ENCODE measurements around the gene ABCC6.
"Not testable (repeated sequence)": the region's sequence is repeated elsewhere in the genome, so short reads cannot be mapped to it uniquely, and the experiment has no call there.

Gene ABCC6

DNA sequence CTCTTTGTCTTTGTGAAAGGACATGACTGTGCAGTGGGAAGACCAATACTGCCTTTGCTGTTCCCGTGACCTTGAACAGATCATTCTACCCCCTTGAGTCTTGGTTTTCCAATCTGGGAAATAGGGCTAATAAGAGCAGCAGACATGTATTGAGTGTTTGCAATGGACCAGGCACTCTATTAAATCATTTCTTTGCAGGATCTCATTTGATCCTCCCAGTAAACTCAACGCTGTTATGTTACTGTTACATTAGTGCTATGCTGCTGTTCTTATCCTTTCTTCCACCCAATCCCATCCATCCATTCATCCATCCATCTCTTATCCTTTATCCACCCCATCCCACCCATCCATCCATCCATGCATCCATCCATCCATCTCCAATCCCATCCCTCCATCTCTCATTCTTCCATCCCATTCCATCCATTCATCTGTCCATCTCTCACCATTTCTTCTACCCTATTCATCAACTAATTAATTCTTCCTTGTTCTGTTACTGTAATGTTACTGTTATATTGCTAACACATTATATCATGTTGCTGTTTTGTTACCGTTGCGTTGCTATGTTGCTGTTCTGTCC, 65.1 kb downstream of the ABCC6 start:
- no peak for DNase-seq

DNA sequence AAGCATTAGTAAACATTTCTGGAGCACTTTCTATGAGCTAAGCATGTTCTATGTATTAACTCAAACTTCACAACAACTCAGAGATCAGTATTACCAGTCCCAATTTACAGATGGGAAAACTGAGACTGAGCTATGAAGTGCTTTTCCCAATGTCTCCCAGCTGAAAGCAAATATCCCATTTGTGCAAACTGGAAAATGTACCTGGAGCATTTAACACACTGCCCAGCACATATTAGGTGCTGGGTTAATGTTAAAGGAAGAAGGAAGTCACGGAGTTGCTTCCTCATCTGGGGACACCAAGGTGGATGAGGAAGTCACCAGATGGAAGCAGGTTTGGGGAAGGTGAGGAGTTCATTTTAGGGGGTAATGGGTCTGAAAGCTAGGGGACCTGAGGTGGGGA, 66.1 kb downstream of the ABCC6 start:
- DNase-seq, result no peak

DNA sequence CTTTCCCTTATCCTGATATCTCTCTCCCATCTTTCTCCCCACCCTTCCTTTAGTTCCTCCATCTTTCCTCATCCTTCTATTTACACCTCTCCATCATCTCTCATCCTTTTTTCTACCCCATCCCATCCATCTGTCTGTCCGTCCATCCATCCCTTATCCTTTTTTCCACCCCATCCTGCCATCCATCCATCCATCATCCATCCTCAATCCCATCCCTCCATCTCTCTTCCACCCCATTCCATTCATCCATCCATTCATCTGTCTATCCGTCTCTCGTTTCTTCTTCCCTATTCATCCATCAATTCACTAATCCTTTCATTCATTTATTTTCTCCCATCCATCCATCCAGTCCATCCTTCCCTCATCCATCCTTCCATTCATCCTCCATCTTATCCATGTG, 68.1 kb downstream of the ABCC6 start:
- DNase-seq, result no peak

DNA sequence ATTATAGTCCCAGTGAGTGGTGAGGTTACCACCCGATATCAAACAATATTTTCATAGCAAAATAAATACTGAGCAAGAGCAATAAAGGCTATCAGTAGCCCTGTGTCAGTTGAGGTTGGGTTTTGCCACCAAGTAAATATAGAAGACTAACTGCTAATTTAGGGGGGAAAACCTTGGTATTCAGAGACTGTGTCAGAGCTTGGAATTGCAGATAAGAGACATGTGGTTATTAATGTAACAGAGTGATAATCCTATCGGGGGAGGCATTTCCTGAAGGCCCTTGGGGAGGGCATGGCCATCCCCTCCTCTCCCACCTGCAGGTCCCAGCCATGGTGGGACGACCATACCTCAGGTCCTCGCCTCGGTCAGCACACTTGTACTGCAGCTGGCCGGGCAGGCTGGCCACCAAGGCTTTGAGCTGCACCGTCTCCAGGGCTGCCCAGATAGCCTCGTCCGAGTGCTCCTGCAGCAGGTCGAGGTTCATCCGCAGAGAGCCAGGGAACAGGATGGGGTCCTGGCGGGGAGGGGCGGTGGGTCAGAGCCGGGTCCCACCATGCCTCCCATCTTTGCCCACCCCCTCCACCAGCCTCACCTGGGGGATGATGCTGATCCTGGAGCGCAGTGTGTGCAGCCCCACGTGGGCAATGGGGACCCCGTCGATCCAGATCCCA, 68.9 kb downstream of the ABCC6 start:
- no peak for DNase-seq

DNA sequence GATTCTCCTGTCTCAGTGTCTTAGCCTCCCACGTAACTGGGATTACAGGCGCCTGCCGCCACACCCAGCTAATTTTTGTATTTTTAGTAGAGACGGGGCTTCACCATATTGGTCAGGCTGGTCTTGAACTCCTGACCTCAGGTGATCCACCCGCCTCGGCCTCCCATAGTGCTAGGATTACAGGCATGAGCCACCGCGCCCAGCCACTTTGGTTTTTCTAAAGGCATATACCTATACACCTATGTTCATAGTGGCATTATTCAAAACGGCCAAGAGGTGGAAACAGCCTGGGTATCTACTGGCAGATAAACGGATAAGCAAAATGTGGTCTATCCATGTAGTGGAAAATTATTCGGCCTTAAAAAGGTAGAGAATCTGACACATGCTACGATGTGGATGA, 70.3 kb downstream of the ABCC6 start:
- DNase-seq, result not testable (repeated sequence)

DNA sequence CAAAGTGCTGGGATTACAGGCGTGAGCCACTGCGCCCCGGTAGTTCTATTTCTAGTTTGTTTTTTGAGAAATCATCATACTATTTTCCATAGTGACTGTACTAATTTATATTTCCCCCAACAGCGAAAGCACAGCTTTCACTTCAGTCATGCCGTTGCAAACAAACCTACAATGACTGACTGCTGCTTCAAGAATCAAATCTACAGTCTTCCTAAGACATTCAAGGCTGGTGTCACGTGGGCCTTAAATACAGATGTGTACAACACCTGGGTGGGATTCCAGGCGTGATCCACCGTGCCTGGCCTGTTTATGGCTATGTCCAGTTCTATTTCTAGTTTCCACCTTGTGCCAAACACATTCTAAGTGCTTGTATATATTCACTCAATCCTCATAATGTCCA, 72.0 kb downstream of the ABCC6 start:
- DNase-seq, result no peak

DNA sequence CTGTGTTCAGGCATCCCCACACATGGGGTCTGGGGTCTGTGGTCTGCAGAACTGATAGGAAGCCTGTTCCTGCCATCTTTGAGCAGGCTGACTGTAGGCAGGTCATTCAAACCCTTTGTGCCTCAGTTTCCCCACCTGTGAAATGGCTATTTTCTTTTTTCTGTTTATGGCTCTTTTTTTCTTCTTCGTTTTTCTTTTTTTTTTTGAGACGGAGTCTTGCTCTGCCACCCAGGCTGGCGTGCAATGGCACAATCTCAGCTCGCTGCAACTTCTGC, 72.5 kb downstream of the ABCC6 start:
- DNase-seq, result no peak

DNA sequence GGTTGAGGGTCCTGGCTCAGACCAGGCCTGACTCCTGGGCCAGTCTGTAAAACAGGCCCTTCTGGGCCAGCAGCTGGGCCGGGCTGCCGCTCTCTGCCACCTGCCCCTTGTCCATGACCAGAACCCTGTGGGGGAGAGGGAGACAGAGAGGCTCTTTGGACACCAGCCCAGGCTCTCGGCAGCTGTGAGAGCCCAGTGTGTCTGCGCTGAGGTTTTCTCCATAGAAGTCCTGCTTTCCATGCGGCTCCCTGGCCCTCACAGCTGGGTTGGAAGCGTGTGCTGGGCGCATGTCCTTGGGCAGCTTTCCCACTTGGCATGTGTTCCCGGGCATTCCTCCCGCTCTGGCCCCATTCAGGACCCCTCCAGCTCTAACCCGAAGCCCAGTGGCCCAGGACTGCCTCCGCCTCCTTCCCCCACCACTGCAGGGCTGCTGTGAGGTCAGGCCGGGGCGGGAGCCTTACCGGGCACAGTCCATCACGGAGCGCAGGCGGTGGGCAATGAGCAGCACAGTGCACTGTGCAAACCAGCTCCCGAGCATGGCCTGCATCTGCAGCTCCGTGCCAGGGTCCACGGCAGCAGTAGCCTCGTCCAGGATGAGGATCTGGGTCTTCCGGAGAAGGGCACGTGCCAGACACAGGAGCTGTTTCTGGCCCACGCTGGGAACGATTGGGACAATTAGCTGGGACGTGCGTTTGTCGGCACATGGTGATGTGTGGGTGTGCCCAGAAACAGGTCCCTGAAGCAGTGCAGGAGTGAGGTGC, 73.0 kb downstream of the ABCC6 start:
- DNase-seq, result no peak

DNA sequence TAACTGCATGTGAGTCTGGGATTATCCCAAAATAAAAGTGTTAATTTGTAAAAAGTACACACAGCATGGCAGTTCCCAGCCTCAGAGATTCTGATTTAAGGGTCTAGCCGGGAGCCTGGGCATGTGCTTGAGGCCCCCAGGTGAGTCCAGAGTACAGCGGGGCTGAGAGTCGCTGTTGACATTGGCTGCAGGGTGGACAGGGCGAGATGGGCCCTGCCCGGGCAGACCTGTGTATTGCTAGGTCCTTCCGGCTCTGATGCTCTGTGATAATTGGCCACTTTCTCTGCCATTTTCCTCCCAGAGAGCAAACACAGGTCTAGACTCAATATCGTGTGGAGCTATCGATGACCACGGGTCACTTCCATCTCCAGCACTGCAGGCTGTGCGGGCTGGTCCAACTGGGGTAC, 73.6 kb downstream of the ABCC6 start:
- DNase-seq, result no peak

DNA sequence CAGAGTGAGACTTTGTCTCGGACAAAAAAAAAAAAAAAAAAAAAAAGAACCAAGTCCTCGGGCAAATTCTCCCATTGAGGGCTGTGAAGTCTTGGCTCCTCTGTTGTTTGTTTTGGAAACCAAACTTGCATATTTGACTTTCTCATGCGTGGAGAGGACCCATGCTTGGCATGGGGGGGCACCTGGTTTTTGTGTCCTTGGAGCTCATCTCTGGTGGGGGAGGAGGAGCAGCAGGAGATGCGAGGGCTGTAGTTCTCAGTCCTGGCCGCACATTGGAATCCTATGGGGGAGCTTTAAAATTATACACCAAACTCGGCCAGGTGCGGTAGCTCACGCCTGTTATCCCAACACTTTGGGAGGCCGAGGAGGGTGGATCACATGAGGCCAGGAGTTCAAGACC, 74.5 kb downstream of the ABCC6 start:
- no peak for DNase-seq

DNA sequence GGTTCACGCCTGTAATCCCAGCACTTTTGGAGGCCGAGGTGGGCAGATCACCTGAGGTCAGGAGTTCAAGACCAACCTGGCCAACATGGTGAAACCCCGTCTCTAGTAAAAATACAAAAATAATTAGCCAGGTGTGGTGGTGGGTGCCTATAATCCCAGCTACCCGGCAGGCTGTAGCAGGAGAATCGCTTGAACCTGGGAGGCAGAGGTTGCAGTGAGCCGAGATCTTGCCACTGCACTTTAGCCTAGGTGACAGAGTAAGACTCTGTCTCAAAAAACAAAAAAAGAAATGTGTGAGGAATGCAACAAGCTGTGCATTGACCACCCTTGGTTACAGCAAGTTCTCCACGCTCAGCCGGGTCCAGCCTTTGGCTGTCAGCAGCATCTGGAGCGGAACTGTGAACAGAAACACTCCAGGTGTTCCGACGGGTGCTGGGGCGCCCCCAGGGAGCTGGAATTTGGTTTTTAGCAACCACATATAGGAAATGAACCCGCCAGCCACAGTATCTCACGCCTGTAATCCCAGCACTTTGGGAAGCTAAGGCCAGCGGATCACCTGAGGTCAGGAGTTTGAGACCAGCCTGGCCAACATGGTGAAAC, 75.2 kb downstream of the ABCC6 start:
- not testable (repeated sequence) for DNase-seq

DNA sequence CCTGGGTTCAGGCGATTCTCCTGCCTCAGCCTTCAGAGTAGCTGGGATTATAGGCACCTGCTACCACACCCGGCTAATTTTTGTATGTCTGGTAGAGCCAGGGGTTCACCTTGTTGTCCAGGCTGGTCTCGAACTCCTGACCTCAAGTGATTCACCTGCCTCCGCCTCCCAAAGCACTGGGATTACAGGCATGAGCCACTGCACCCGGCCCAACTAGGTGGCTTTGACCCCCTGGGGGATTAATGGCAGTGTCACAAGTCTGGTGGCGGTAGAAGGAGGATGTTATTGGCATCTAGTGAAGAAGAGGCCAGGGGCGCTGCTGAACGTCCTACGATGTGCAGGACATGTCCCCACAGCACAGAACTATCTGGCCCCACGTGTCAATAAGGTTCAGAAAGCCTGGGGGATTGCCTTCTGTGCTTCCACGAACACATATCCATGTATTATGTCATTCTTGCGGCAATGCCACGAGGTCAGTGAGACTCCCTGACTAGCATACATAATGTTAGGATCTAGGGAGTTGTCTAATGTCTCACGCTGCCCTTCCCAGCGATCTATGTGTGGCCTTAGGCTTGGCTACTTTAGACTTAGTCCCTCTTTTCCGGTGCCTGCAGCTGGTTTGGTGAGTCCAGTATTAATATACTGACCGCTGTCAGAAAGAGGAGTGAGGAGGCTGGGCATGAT, 75.8 kb downstream of the ABCC6 start:
- no peak for DNase-seq

DNA sequence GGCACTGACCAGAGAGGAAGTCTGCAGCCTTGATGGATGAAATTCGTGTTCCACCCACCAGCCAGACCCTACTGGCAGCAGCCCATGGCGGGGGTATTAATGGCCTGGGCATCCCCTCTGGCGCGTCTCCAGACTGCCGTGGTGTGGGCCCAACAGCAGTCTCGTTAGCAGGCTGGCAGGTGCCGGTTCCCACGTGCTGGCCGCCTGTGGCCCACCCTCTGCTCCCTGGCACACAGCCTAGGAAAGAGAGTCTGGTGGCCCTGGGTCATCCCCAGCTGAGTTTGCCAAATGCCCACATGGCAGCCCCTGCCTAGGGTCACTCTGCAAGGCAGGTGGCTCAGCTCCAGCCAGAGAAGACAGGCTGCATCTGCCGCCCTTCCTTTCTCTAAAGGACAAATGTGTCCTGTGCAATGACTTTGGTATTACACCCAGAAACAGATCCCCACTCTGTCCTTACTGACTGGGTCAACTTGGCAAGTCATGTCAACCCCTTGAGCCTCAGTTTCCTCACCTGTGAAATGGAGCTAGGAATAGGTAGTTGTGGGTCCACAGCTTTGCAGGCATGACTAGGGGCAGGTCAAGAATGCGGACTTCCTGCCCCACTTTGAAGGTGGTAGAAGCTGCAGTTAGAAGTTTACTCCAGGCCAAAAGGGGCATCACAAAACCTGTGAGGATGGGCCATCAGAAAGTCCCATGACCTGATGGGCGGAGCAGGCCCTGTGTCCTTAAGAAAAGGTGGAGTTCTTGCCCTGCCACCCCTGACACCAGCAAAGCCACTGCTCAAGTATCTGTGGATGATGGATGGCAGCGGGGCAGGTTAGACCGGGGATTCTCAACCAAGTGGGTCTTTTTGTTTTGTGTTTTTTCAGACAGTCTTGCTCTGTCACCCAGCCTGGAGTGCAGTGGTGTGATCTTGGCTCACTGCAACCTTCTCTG, 76.6 kb downstream of the ABCC6 start:
- DNase-seq, result no peak

DNA sequence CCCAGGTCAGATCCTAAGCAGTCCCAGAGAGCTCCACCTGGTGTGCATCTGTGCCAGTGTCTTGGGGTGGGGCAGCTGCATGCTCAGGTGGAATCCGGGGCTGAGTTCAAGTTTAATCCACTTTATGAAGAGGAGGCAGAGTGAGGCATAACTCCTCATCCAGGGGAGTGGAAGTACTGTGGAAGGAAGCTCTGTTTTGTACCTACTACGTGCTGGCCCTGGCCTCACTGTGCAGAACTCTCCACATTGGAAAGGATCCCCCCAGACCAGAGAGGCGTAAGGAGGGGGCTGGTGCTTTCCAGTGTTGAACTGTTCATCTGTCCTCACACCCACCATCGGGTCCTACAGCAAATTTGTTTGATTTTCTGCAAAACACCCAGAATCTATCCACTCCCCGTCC, 78.0 kb downstream of the ABCC6 start:
- no peak for DNase-seq

DNA sequence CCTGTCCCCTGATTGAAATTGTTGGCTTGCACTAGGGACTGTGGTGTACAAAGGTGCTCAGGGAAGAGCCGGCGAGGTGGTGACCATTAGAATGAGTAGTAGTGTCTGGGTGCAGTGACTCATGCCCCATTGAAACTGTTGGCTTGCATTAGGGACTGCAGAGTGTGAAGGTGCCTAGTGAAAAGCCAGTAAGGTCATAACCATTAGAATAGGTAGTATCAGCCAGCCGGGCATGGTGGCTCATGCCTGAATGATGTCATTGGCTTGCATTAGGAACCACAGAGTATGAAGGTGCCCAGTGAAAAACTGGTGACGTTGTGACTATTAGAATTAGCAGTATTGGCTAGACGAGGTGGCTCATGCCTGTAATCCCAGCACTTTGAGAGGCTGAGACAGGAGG, 78.9 kb downstream of the ABCC6 start:
- no peak for DNase-seq

DNA sequence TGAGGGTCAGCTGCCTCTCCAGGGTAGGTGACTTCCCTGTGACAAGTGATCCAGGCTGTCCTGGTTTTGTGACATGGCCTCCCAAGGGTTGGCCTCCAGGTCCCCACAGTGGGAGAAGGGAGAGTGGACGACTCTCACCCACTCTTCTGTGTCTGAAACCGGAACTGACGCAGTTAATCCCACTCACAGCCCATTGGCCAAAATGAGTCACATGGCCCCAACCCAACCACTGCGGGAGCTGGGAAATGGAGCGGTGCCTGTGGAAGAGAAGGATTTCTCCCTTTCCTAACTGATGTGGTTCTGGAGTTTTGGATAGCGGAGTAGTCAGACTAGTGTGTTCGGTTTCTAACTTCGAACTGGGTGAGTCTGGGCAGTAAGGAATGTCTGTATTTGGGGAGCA, 79.4 kb downstream of the ABCC6 start:
- no peak for DNase-seq

DNA sequence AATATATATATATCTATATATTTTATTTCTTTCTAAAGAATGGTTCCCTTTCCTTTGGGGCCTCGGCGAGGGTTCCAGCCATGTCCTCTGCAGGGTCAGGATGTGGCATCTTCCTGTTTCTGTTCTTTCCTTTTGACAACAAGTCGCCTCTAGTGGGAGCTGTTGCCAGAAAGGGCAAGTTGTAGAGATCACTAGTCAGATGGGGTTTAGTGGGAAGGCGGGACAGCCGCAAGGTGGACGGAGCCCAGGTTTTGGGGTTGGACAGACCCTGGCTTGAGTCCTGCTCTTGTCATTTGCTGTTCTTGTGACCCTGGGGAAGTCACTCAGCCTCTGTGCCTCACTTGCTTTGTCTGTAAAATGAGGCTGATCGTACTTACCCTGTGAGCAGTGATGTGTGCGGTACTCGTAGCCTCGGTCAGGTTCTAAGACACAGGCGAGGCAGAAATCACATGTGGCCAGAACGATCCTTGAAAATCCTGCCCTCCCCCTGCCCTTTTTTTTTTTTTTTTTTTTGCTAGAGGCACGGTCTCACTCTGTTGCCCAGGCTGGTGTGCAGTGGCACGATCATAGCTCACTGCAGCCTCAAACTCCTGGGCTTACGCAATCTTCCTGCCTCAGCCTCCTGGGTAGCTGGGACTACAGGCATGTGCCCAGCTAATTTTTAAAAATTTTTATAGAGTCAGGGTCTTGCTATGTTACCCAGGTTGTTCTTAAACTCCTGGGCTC, 80.1 kb downstream of the ABCC6 start:
- DNase-seq, result no peak

DNA sequence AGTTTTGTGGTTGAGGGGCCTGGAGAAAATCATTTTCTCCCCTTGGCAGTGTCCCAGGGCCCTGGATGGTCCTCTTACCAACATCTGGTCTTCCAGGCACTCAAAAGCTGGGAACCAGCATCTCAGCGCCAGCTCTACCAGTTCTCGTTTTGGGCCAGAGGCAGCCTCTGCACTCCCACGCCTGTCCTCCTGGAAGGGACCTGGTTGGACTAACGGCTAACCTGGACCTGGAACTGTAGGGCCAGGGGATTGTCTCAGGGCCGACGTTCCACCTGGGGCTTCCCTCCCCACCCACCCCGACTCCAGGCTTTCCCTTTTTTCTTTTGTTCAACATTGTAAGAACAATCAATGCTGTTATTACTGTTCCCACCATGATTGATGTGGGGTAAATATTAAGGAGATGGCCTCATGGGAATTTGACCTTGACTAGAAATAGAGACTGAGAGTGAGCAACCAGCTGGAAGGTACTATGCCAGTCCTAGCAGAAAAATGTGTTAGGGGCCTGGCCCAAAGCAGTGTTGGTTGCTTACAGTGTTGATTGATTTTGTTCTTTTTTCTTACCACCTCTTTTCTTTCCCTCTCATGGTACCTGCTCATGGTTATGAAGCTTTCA, 81.4 kb downstream of the ABCC6 start:
- no peak for DNase-seq

DNA sequence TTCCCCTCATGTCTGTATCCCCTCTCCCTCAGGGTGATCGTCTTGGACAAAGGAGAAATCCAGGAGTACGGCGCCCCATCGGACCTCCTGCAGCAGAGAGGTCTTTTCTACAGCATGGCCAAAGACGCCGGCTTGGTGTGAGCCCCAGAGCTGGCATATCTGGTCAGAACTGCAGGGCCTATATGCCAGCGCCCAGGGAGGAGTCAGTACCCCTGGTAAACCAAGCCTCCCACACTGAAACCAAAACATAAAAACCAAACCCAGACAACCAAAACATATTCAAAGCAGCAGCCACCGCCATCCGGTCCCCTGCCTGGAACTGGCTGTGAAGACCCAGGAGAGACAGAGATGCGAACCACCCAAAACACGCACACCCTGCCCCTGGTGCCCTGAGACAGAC, 82.2 kb downstream of the ABCC6 start:
- no peak for DNase-seq

DNA sequence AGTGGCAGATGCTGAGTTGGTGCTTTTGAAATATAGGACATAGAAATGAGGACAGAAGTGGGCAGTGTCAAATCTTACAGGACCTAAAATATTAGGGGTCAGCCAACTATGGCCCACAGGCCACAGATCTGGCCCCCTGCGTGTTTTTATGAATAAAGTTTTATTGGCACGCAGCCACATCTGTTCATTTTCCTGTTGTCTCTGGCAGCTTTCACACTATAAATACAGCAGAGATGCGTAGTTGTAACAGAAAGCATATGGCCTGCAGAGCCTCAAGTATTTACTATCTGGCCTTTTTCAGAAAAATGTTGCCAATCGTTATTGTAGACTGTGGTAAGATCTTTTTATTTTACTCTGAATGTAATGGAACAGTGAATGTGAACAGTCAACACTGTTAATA, 82.8 kb downstream of the ABCC6 start:
- DNase-seq, result no peak

DNA sequence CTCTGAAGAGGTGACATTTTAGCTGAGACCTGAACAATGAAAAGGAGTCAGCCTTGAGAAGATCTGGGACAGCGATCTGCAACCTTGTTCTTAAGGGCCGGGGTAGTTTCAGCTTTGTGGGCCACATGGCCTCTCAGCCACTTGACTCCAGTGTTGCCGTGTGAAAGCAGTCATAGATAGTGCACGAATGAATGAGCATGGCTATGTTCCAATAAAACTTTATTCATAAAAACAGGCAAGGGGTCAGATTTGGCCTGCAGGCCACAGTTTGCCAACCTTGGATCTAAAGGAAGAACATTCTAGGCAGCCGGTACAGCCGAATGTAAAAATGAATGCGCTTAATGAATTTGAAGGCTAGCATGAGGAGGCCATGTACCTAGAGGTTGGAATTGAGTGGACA, 83.5 kb downstream of the ABCC6 start:
- DNase-seq, result no peak

Measured in SIG-M5 (cell line).